Calu3 (cell line): Measurements from ENCODE around the gene FAM222A. TPM values are rescaled to one million over a fixed set of nuclear protein-coding genes. Genes with fewer than 3 reads are reported as not detected.

Experiments used
- BruUV-seq: library from RNA; stranded (reverse); fragments of 400-500 nt; replicated peaks from 2 replicates; lab custom pipeline; 2021; lab: Mats Ljungman, UMichigan
- CTCF ChIA-PET: fragments of 300-600 bp; sonication (Branson Sonifier 250); formaldehyde crosslinking; loops from one replicate; lab custom pipeline; 2022; ENCODE audit warnings: antibody characterized with exemption; lab: Charles Lee
- DNase-seq: peaks from one replicate; pipeline ENCODE4 v3.0.0; 2022
- H3K27ac Mint-ChIP-seq: one replicate; pipeline ENCODE4 v1.8.0; 2022; ENCODE audit warnings: mixed read lengths; ENCODE audit not compliant: unreplicated experiment
- H3K27me3 Mint-ChIP-seq: one replicate; pipeline ENCODE4 v1.8.0; 2022; ENCODE audit warnings: mixed read lengths; ENCODE audit not compliant: unreplicated experiment
- H3K36me3 Mint-ChIP-seq: one replicate; pipeline ENCODE4 v1.8.0; 2022; ENCODE audit warnings: mild to moderate bottlenecking, moderate library complexity, mixed read lengths; ENCODE audit not compliant: insufficient read depth, unreplicated experiment
- H3K4me1 Mint-ChIP-seq: one replicate; pipeline ENCODE4 v1.8.0; 2022; ENCODE audit warnings: mild to moderate bottlenecking, low read depth, mixed read lengths; ENCODE audit not compliant: unreplicated experiment
- H3K4me3 Mint-ChIP-seq: one replicate; pipeline ENCODE4 v1.8.0; 2022; ENCODE audit warnings: mild to moderate bottlenecking, low read depth, moderate library complexity, mixed read lengths; ENCODE audit not compliant: unreplicated experiment
- H3K9me3 Mint-ChIP-seq: one replicate; pipeline ENCODE4 v1.8.0; 2022; ENCODE audit warnings: low read depth, mixed read lengths; ENCODE audit not compliant: unreplicated experiment
- intact Hi-C: fragments of 100-400 bp; cut with micrococcal nuclease; formaldehyde crosslinking; loops from one replicate; pipeline ENCODE4 v1.10.0; 2022; ENCODE audit not compliant: unreplicated experiment
- total RNA-seq: library from RNA; stranded (reverse); gene quantifications from 2 replicates; pipeline ENCODE4 v1.2.3, GENCODE V29; 2022
- TF ChIP-seq, protein P1 (sequence below): fragments of 200-600 bp; IDR thresholded peaks from one replicate; pipeline ENCODE4 v1.8.0; 2022; ENCODE audit warnings: antibody characterized with exemption; ENCODE audit not compliant: unreplicated experiment

The FAM222A gene
- total RNA-seq, 1 experiment from 2014 or later: 2.4 TPM

DNA sequence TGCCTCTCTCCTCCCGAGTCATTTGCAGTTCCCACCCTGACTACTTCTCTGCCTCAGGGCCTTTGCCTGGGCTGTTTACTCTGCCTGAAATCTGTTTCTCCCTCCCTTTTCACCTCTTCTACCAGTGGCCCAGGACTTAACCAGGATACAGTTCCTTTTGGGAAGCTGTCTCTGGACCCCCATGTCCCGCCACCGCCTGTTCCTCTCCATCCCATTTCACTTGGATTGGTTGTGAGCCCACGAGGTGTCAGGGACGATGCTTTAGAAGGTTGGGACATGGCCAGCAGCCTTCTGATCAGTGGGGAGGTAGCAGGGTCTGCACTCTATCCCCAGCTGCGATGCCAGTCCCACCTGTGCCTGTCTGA, 51.8 kb downstream of the FAM222A start:
- Mint-ChIP-seq H3K27me3 (no peaks in the 10 kb centered on the region), H3K9me3 (no peaks in the 10 kb centered on the region), H3K4me3 (no peak overlapping the region), H3K36me3 (peaks cover 11% of the 10 kb centered on the region), H3K27ac (no peak overlapping the region), H3K4me1 (peaks cover 7% of the 10 kb centered on the region)
- CTCF ChIA-PET: interaction anchor here (1.4 kb wide), 1 partner anchor 9 kb away, joined by 4 read pairs; no protein-coding TSS in a partner anchor
- intact Hi-C loops: no loop called here
- TF ChIP-seq, protein P1, sequence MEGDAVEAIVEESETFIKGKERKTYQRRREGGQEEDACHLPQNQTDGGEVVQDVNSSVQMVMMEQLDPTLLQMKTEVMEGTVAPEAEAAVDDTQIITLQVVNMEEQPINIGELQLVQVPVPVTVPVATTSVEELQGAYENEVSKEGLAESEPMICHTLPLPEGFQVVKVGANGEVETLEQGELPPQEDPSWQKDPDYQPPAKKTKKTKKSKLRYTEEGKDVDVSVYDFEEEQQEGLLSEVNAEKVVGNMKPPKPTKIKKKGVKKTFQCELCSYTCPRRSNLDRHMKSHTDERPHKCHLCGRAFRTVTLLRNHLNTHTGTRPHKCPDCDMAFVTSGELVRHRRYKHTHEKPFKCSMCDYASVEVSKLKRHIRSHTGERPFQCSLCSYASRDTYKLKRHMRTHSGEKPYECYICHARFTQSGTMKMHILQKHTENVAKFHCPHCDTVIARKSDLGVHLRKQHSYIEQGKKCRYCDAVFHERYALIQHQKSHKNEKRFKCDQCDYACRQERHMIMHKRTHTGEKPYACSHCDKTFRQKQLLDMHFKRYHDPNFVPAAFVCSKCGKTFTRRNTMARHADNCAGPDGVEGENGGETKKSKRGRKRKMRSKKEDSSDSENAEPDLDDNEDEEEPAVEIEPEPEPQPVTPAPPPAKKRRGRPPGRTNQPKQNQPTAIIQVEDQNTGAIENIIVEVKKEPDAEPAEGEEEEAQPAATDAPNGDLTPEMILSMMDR: no peak
- DNase-seq: no peak
- no TSS peak for BruUV-seq

DNA sequence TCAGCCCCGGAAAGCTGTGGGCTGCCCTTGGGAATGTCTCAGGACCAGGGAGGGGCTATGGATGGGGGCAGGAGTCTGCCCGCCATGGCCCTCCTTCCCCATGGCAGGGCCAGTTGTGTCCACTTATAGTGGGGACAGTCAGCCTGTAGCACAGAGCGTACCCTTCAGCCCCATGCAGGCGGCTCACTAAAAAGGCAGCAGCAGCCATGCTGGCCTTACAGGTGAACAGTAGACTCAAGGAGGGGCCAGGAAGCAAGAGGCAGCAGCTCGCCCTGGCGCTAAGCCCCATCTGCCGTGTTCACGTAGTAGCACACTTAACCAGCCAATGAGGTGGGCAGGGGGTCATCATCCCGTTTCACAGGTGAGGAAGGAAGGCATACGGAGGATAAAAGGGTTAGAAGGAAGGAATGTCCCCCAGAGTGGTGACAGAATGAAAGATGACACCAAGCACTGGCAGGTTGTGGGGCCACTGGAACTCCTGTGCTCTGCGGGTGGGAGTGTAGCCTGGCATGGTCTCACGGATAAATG, 52.7 kb downstream of the FAM222A start:
- CTCF ChIA-PET: interaction anchor here (1.4 kb wide), 1 partner anchor 8 kb away, joined by 4 read pairs; no protein-coding TSS in a partner anchor

DNA sequence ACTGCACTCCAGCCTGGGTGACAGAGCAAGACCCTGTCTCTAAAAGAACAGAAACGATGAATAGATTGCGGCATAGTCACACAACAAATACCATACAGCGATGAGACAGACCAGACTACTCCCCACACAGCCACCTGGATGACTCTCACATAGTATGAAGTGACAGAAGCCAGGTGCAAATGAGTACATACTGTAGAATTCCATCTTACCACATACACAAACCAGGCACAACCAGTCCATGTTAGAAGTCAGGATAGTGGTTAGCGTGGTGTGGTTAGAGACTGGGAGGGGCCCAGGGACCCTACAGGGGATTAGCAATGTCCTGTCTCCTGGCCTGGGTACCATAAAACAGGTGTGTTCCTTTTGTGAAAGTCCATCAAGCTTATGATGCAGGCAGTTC, 53.8 kb downstream of the FAM222A start:
- BruUV-seq: no TSS peak
- no peaks in the 10 kb centered on the region for H3K9me3 Mint-ChIP-seq
- CTCF ChIA-PET: no interaction called here

More for the DNA sequence above, 52.7 kb downstream of the FAM222A start:
- Mint-ChIP-seq H3K27ac (no peak overlapping the region), H3K4me1 (peaks cover 7% of the 10 kb centered on the region), H3K4me3 (no peak overlapping the region), H3K9me3 (no peaks in the 10 kb centered on the region), H3K36me3 (peaks cover 11% of the 10 kb centered on the region), H3K27me3 (no peaks in the 10 kb centered on the region)
- DNase-seq: no peak
- intact Hi-C loops: no loop called here
- no TSS peak for BruUV-seq
- TF ChIP-seq, protein P1: no peak

GRCh38 chr12:109767991-109768900, 54.6 kb downstream of the FAM222A start:
- BruUV-seq: no TSS peak
- no peak for DNase-seq
- Mint-ChIP-seq H3K36me3 (peaks cover 14% of the 10 kb centered on the region), H3K9me3 (no peaks in the 10 kb centered on the region), H3K4me3 (no peak overlapping the region), H3K27ac (no peak overlapping the region), H3K4me1 (peaks cover 10% of the 10 kb centered on the region), H3K27me3 (no peaks in the 10 kb centered on the region)
- TF ChIP-seq, protein P1: no peak
- CTCF ChIA-PET: no interaction called here
- intact Hi-C loops: no loop called here

More for the DNA sequence above, 53.8 kb downstream of the FAM222A start:
- DNase-seq: no peak
- no peak overlapping the region for H3K4me3 Mint-ChIP-seq
- H3K27ac Mint-ChIP-seq: no peak overlapping the region
- no peaks in the 10 kb centered on the region for H3K27me3 Mint-ChIP-seq
- peaks cover 9% of the 10 kb centered on the region for H3K36me3 Mint-ChIP-seq
- TF ChIP-seq, protein P1: no peak
- H3K4me1 Mint-ChIP-seq: peaks cover 7% of the 10 kb centered on the region
- intact Hi-C loops: no loop called here
